ENCODE measurements around the gene PDHX.

PDHX gene

DNA sequence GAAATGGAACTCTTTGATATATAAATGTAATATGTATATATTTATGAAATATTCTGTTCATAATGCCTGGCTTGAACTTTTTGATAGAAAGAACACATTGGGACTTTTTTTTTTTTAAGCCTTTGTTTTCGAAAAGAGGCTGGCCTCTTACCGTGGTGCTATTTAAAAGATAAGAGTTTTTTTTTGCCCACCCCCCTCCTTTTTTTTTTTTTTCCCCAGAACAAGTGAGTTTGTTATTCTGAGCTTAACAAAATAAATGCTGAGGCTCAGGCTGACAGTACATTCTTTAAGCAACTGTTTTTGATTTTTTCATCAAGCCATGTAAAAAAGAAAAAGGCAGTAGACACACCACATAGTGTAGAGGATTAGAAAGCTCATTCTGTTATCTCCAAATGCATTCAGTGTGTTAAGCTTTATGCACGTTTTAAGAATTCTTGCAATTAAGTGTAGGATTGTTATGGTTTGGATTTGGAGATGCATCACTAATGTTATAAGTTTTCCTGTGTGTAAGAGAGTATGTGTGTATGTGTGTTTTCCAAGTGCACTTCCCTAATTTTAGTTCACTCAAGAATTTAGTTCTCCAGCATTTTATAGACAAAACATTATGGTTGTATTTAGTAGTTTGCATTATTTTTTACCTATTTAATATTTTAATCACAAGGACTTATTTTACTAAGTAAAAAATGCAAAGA is 12.0 kb downstream of the PDHX start:
- Mint-ChIP-seq H3K9me3 (no peaks in the 10 kb centered on the region), H3K27ac (no peak overlapping the region), H3K36me3 (peaks cover 18% of the 10 kb centered on the region), H3K4me3 (no peak overlapping the region), H3K4me1 (peaks cover 15% of the 10 kb centered on the region)
- DNase-seq (ENCODE audit: low spot score in 2 of 2) (no peak), ATAC-seq (no peak)

DNA sequence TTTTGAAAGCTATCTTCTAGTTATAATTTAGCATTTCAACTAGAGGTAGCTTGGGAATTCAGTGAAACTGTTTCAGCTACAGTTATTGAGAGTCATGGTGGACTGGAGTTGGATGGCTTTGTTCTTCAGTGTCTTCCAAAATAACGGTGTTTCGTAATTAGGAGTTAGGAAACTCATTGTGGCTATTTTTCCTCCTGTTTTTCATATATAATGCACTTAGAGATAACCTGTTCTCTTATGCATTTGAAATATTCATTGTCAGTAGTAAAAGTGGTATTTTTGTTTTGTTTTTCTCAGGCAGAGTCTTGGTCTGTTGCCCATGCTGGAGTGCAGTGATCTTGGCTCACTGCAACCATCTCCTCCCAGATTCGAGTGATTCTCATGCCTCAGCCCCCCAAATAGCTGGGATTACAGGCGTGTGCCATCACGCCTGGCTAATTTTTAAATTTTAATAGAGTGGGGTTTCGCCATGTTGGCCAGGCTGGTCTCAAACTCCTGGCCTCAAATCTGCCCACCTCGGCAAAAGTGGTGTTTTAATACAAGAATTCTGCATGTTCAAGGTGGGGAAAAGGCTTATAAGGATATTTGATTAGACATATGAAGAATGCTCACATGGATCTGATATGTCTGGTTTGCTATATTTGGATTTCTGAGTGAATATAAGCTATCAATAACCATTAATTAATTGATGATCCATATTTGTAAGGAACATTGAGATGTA is 12.7 kb downstream of the PDHX start:
- no peak for DNase-seq (ENCODE audit: low spot score in 2 of 2)
- no peak overlapping the region for H3K4me3 Mint-ChIP-seq
- peaks cover 18% of the 10 kb centered on the region for H3K36me3 Mint-ChIP-seq
- no peaks in the 10 kb centered on the region for H3K9me3 Mint-ChIP-seq
- peaks cover 15% of the 10 kb centered on the region for H3K4me1 Mint-ChIP-seq
- H3K27ac Mint-ChIP-seq = no peak overlapping the region
- ATAC-seq = no peak

DNA sequence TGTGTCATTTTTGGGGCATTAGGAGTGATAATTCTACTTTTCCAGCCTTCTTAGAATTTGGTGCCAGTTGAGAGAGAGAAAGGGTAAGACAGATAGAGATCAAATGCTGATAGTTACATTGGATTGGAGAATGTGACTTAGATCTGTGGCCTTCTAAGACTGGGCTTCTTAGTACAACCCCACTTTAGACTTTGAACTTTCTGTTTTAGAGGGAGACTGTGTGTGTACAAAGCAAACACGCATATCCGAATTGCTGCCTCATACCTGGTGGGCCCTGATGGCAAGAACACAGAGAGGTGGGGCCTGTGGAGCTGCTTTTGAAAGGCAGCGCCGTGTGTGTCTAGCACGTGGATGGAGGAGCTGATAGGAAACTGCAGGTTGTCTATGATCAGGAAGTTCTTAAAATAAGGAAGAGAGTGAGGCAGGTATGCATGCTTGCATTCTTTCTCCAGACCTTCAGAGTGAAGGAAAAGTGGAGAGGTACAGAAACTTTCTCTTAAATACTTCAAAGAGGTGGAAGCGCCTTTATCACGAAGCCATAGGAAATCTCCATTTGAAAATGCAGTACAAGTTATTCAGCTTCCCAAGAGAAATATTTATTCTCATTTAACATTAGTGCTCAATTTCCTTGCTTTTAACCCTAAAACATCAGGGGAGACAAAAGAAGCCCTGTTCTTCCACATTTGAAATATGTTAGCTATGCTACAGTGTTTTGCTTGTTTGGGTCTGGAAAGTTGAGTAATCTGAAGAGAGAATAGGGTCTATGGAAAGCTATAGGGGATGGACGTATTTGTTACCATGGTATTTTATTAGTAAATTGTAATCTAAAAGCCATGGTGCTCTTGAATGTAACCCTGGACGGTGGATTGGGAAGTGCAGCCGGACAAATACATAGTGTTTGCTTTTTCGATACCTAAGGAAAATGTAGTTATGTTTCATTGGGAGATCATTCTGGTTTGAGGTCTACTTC is 13.7 kb downstream of the PDHX start:
- Mint-ChIP-seq H3K9me3 (no peaks in the 10 kb centered on the region), H3K36me3 (peaks cover 18% of the 10 kb centered on the region), H3K4me1 (peaks cover 15% of the 10 kb centered on the region), H3K27ac (no peak overlapping the region), H3K4me3 (no peak overlapping the region)
- no peak for DNase-seq (ENCODE audit: low spot score in 2 of 2)
- ATAC-seq = no peak

DNA sequence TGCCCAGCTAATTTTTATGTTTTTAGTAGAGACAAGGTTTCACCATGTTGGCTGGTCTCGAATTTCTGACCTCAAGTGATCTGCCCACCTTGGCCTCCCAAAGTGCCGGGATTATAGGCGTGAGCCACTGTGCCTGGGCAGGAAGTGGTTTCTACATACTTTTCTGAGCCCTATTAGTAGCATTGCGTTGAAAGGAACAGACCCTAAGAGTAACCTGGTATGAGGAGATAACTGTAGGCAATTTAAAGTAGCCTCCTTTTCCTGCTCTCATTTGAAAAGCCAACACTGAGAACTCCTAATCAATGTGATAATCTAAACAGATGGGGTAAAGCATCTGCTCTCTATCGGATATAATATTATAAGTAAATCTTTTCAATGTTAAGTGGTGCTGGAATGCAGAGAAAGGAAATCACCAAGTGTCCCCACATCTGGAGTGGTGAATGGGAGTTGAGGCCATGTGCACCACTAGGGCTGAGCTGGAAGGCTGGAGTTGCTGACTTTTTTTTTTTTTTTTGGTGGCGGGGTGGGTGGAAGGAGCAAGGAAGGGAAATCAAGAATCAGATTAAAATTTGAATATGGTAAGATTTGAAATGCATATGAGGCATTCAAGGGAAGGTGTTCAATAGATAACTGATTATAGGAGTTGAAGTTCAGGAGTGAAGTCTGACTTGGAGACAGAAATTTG is 20.7 kb downstream of the PDHX start:
- Mint-ChIP-seq H3K4me3 (no peak overlapping the region), H3K27ac (no peak overlapping the region), H3K9me3 (no peaks in the 10 kb centered on the region), H3K36me3 (peaks cover 11% of the 10 kb centered on the region), H3K4me1 (peaks cover 20% of the 10 kb centered on the region)
- DNase-seq (ENCODE audit: low spot score in 2 of 2) = no peak
- no peak for ATAC-seq

DNA sequence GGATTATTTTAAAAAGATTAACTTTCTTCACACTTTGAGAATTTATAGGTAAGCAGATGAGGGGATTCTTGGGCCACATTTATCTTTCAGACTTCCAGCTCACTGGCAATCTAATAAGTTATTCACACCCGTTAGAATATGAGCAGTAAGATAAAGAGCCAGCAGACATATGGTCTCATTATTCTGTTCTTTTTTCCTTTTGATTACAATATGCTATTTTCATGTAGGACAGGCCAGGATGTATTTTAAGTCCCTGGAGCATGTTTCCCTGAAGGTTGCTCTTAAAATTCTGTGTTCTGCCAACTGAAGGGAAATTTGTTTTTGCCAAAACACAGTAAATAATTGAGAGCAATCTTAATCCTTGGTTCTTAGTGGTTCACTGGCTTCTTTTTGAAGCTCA is 22.2 kb downstream of the PDHX start:
- no peak for ATAC-seq
- Mint-ChIP-seq H3K36me3 (no peaks in the 10 kb centered on the region), H3K27ac (no peak overlapping the region), H3K9me3 (no peaks in the 10 kb centered on the region), H3K4me1 (peaks cover 23% of the 10 kb centered on the region), H3K4me3 (no peak overlapping the region)
- DNase-seq (ENCODE audit: low spot score in 2 of 2) = no peak

DNA sequence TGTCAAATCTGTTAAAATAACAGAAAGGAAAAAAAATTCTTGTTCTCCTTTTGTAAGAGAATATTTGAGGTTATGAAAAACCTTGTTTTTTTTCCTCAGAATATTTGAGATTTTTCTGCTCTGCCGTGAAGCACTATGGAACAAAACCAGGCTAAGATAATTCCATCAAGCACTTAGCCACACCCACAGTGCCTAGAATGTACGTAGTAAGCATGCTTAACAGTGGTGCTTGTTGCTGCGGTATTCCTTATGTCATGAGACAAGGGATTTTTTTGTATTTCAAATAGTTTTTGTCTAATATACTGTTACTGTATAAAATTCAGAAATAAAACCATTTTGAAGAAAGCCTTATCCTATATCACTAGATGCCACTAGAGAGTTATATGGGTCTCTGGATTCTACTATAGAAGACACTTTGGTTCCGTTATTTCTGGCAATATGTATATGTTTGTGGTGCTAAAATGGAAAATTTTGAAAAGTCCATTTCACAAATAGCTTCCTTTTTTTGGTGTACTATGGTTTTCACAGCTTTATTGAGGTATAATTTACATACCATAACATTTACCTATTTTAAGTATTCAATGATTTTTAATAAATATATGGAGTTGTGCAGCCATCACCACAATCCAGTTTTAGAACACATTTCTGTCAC is 23.7 kb downstream of the PDHX start:
- Mint-ChIP-seq H3K27ac (no peak overlapping the region), H3K4me1 (peaks cover 25% of the 10 kb centered on the region), H3K36me3 (no peaks in the 10 kb centered on the region), H3K4me3 (no peak overlapping the region), H3K9me3 (peaks cover 3% of the 10 kb centered on the region)
- DNase-seq (ENCODE audit: low spot score in 2 of 2) = no peak
- ATAC-seq = no peak

DNA sequence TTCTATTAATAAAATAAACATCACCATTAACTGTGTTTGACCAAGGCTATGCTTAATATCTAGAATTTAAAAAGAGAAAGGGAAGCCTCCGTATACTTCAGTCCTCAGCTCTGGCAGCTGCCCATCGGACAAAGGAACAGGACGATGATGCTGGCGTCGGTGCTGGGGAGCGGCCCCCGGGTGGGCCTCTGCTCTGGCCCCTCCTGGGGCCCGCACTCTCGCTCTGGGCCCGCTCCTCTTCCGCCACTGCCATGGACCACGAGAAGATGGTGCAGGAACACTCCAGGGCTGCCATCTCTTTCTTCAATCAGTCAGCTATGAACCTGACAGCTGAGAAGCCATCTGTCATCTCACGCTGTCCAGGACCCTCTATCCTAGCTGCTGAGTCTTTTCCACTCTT is 25.3 kb downstream of the PDHX start:
- peaks cover 3% of the 10 kb centered on the region for H3K9me3 Mint-ChIP-seq
- no peak overlapping the region for H3K4me3 Mint-ChIP-seq
- H3K4me1 Mint-ChIP-seq = peaks cover 17% of the 10 kb centered on the region
- H3K27ac Mint-ChIP-seq = no peak overlapping the region
- no peaks in the 10 kb centered on the region for H3K36me3 Mint-ChIP-seq
- ATAC-seq = no peak
- no peak for DNase-seq (ENCODE audit: low spot score in 2 of 2)

DNA sequence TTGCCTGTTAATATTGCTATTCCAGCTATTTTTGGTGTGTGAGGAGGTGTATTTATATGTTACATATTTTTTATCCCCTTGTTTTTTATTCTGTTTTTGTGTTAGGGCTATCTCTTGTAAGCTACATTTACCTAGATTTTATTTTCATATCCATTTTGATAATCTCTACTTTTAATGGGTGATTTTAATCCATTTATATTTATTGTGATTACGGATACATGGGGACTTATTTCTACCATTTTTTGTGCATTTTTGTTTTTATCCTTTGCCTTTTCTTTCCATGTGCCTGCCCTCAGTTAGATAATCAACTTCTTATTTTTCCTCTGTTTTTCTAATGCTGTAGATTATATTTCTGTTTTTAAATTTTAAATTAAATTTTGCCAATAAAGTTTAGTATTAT is 28.3 kb downstream of the PDHX start:
- no peak overlapping the region for H3K27ac Mint-ChIP-seq
- no peaks in the 10 kb centered on the region for H3K36me3 Mint-ChIP-seq
- H3K4me1 Mint-ChIP-seq = peaks cover 12% of the 10 kb centered on the region
- DNase-seq (ENCODE audit: low spot score in 2 of 2) = no peak
- H3K9me3 Mint-ChIP-seq = peaks cover 3% of the 10 kb centered on the region
- ATAC-seq = no peak
- H3K4me3 Mint-ChIP-seq = no peak overlapping the region

DNA sequence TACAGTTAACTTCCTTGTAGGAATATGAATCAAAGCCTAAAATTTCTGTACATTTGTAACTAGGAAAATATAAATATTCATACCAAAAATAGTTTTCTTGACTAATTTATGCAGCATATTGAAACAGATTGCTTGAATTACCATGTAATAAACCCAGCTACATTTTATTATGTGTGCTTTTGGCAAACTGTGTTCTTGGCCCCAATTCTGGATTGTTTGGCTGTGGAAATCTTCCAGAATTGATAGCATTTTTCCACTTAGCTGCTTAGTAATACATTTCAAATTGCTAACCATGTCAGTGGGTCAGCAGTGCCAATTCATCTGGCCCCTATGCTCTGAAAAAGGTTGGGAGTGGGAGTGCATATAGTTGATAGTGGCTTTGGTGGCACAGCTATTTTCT is 32.3 kb downstream of the PDHX start:
- Mint-ChIP-seq H3K4me3 (no peak overlapping the region), H3K27ac (no peak overlapping the region), H3K36me3 (no peaks in the 10 kb centered on the region), H3K9me3 (peaks cover 3% of the 10 kb centered on the region), H3K4me1 (peaks cover 8% of the 10 kb centered on the region)
- DNase-seq (ENCODE audit: low spot score in 2 of 2) = no peak
- no peak for ATAC-seq

DNA sequence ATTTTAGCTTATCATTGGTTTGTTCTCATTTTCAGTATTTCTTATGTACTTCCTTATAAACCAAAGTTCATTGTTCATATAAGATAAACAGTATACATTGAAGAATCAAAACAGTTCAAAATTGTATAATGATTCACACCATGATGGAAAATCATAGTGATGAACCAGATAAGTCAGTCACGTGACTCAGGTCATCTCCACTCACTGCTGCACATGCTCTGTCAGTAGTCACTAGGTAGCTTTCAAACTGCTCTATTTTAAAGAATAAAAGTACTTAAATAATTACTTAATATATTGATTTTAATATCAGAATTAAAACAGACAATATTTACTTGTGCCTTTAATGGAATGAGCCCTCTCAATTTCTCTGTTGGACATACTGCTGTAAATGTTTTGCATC is 37.5 kb downstream of the PDHX start:
- no peaks in the 10 kb centered on the region for H3K36me3 Mint-ChIP-seq
- DNase-seq (ENCODE audit: low spot score in 2 of 2) (no peak), ATAC-seq (peak; percentile 55)
- H3K4me3 Mint-ChIP-seq = no peak overlapping the region
- H3K4me1 Mint-ChIP-seq = no peaks in the 10 kb centered on the region
- H3K9me3 Mint-ChIP-seq = no peaks in the 10 kb centered on the region
- H3K27ac Mint-ChIP-seq = no peak overlapping the region

DNA sequence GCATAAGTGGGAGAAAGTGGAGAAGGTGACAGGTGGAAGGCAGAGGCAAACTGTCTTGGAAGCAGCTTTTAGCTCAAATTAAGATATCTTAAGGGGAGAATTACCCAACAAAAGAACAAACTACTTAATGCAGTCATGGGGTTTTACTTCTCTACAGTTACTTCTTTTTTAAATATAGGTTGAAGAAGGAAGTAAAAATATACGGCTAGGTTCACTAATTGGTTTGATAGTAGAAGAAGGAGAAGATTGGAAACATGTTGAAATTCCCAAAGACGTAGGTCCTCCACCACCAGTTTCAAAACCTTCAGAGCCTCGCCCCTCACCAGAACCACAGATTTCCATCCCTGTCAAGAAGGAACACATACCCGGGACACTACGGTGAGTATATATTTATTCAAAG is 40.8 kb downstream of the PDHX start:
- DNase-seq (ENCODE audit: low spot score in 2 of 2) (no peak), ATAC-seq (no peak)
- Mint-ChIP-seq H3K27ac (peak overlapping the region; percentile 2), H3K36me3 (peaks cover 14% of the 10 kb centered on the region), H3K4me1 (no peaks in the 10 kb centered on the region), H3K9me3 (no peaks in the 10 kb centered on the region), H3K4me3 (no peak overlapping the region)

DNA sequence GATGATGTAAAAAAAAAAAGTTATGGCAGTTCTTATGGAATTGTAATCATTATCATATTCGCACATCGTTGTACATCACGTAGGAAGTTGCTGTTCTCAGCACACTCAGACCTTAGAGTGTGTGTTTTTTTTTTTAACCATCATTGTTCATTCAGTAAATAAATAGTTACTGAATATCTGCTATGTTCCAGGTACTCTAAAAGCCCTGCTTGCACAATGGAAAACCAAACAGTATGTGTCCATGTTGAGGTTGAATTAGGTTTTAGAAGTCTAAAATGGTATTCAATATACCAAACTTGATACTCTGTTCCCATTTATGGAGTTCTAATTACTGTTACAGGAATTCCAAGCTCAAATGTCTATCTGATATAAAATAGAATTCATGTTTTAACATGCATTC is 41.2 kb downstream of the PDHX start:
- H3K27ac Mint-ChIP-seq = no peak overlapping the region
- H3K4me1 Mint-ChIP-seq = no peaks in the 10 kb centered on the region
- no peak for DNase-seq (ENCODE audit: low spot score in 2 of 2)
- no peaks in the 10 kb centered on the region for H3K9me3 Mint-ChIP-seq
- no peak overlapping the region for H3K4me3 Mint-ChIP-seq
- peaks cover 14% of the 10 kb centered on the region for H3K36me3 Mint-ChIP-seq
- ATAC-seq = no peak

DNA sequence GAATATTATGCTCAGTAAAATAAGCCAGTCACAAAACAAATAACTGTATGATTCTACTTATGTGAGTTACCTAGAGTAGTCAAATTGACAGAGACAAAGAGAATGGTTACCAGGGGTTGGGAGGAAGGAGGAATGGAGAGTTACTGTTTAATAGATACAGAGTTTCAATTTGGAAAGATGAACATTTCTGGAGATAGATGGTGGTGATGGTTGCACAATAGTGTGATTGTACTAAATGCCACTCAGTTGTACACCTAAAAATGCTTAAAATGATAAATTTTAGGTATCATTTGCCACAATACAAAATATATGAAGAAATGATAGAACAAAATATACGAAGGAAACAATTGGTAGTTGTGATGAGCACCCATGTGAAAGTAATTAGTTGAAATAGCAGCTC is 43.4 kb downstream of the PDHX start:
- Mint-ChIP-seq H3K4me1 (no peaks in the 10 kb centered on the region), H3K9me3 (no peaks in the 10 kb centered on the region), H3K4me3 (no peak overlapping the region), H3K27ac (no peak overlapping the region), H3K36me3 (peaks cover 14% of the 10 kb centered on the region)
- DNase-seq (ENCODE audit: low spot score in 2 of 2) = no peak
- ATAC-seq = no peak

DNA sequence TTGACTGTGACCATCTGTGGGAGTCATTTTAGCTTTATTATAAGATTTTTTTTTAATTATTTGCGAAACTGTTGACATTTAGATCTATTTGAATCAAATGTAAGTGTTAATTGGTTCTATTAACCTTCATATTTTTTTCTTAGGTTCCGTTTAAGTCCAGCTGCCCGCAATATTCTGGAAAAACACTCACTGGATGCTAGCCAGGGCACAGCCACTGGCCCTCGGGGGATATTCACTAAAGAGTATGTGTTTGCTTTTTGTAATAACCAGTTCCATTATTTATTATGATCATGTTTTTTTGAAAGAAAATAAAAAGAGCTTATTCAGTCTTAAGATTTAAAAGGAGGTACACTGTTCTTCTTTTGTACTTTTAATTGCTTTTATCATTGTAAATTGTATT is 43.9 kb downstream of the PDHX start:
- Mint-ChIP-seq H3K9me3 (no peaks in the 10 kb centered on the region), H3K4me3 (no peak overlapping the region), H3K27ac (no peak overlapping the region), H3K4me1 (no peaks in the 10 kb centered on the region), H3K36me3 (peaks cover 14% of the 10 kb centered on the region)
- no peak for ATAC-seq
- no peak for DNase-seq (ENCODE audit: low spot score in 2 of 2)

DNA sequence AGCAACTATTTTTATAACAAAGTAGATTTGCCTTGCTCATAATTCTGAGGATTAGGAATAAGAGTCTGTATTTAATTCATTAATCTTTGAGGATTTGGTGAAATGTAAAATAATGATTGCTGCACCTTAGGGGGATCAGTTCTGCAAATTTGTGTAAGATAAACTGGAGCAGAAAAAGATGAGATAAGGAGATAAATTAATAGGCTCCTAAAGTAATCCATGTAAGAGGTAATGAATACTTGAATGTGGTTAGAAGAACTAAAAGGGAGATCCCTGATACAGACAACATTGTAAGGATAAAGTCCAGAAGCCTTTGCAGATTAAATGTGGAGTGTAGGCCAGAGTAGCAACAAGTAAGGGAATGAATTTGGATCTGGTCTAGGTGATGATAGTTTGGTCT is 45.6 kb downstream of the PDHX start:
- no peak for ATAC-seq
- Mint-ChIP-seq H3K36me3 (peaks cover 21% of the 10 kb centered on the region), H3K4me1 (no peaks in the 10 kb centered on the region), H3K4me3 (no peak overlapping the region), H3K27ac (no peak overlapping the region), H3K9me3 (no peaks in the 10 kb centered on the region)
- no peak for DNase-seq (ENCODE audit: low spot score in 2 of 2)

Data from stimulated activated effector memory CD8-positive, alpha-beta T cell treated with anti-CD3 and anti-CD28 coated beads, Interleukin-12 subunit alpha, Interleukin-12 subunit beta, amount 100 ng/mL, for 72 hours (primary cell).